Lower lobe of right lung (tissue), 2 donors: ENCODE results near the gene ZNRF2. TPM values are rescaled to one million over a fixed set of nuclear protein-coding genes. Genes with fewer than 3 reads are reported as not detected.

ENCODE experiments used
- ATAC-seq, 2 donors: fragments of 200-7000 bp; cut with Tn5 transposase; one replicate each; pipeline ENCODE4 v1.9.1; 2020 to 2022; ENCODE audit warnings: mild to moderate bottlenecking in 2 of 2, moderate library complexity in 2 of 2
- DNase-seq: peaks from one replicate; pipeline ENCODE4 v3.0.0-alpha.2; 2020
- H3K27ac ChIP-seq: fragments of 200-600 bp; one replicate; pipeline ENCODE4 v1.8.0; 2022
- H3K27me3 ChIP-seq: fragments of 200-600 bp; one replicate; pipeline ENCODE4 v1.8.0; 2022; ENCODE audit warnings: low read depth
- H3K36me3 ChIP-seq: fragments of 200-600 bp; one replicate; pipeline ENCODE4 v1.8.0; 2022; ENCODE audit warnings: mild to moderate bottlenecking
- H3K4me1 ChIP-seq: fragments of 200-600 bp; one replicate; pipeline ENCODE4 v1.8.0; 2022
- H3K4me3 ChIP-seq: fragments of 200-600 bp; one replicate; pipeline ENCODE4 v1.8.0; 2022; ENCODE audit warnings: mild to moderate bottlenecking
- H3K9me3 ChIP-seq: fragments of 200-600 bp; one replicate; pipeline ENCODE4 v1.8.0; 2022
- CTCF ChIP-seq: fragments of 200-600 bp; IDR thresholded peaks from one replicate; pipeline ENCODE4 v1.8.0; 2022; ENCODE audit warnings: antibody characterized with exemption, mild to moderate bottlenecking
- intact Hi-C: fragments of 100-400 bp; cut with DNase I; formaldehyde crosslinking; loops from one replicate; pipeline ENCODE4 v1.11.0; 2022
- total RNA-seq: library from RNA; stranded (reverse); fragmentation: NEBNext Ultra II Directional; extraction: Animal tissue kit (Norgen Biotek cat#: 25700); gene quantifications from one replicate; pipeline ENCODE4 v1.2.1, GENCODE V29; 2021
- donor health status: DM: no; HTN: yes; CAD: no; lungs with severe emphysema.

The ZNRF2 gene
- total RNA-seq, 1 donor from 2014 or later = 26.6 TPM

GRCh38 chr7:30351286-30351685 is 66.9 kb downstream of the ZNRF2 start:
- TF ChIP-seq CTCF = no peak
- Histone ChIP-seq H3K27me3 (no peaks in the 10 kb centered on the region), H3K27ac (no peak overlapping the region), H3K4me3 (no peak overlapping the region), H3K9me3 (no peaks in the 10 kb centered on the region), H3K36me3 (no peaks in the 10 kb centered on the region), H3K4me1 (peaks cover 39% of the 10 kb centered on the region)
- DNase-seq (no peak), ATAC-seq (no peak)
- intact Hi-C loops = no loop called here

- DNase-seq (no peak), ATAC-seq (no peak)
- H3K4me3 ChIP-seq = no peak overlapping the region
- intact Hi-C loops = no loop called here
- TF ChIP-seq CTCF = no peak
- H3K27ac ChIP-seq = no peak overlapping the region
- H3K4me1 ChIP-seq = peaks cover 39% of the 10 kb centered on the region
- no peaks in the 10 kb centered on the region for H3K36me3 ChIP-seq
- H3K9me3 ChIP-seq = no peaks in the 10 kb centered on the region
- no peaks in the 10 kb centered on the region for H3K27me3 ChIP-seq
Measured at GRCh38 chr7:30351724-30352123, 67.3 kb downstream of the ZNRF2 start.

GRCh38 chr7:30352169-30352568 is 67.8 kb downstream of the ZNRF2 start:
- Histone ChIP-seq H3K4me3 (no peak overlapping the region), H3K9me3 (no peaks in the 10 kb centered on the region), H3K4me1 (peaks cover 35% of the 10 kb centered on the region), H3K27me3 (no peaks in the 10 kb centered on the region), H3K36me3 (no peaks in the 10 kb centered on the region), H3K27ac (no peak overlapping the region)
- no peak for TF ChIP-seq CTCF
- DNase-seq (no peak), ATAC-seq (no peak)
- intact Hi-C loops = no loop called here

GRCh38 chr7:30353532-30353931 is 69.1 kb downstream of the ZNRF2 start:
- intact Hi-C loops = no loop called here
- TF ChIP-seq CTCF = no peak

GRCh38 chr7:30353932-30354607 is 69.7 kb downstream of the ZNRF2 start:
- Histone ChIP-seq H3K4me3 (no peak overlapping the region), H3K27me3 (no peaks in the 10 kb centered on the region)

More at GRCh38 chr7:30353532-30353931, 69.1 kb downstream of the ZNRF2 start:
- Histone ChIP-seq H3K4me1 (peaks cover 23% of the 10 kb centered on the region), H3K36me3 (no peaks in the 10 kb centered on the region), H3K27me3 (no peaks in the 10 kb centered on the region), H3K9me3 (no peaks in the 10 kb centered on the region), H3K4me3 (no peak overlapping the region), H3K27ac (no peak overlapping the region)
- DNase-seq (no peak), ATAC-seq (no peak)

More at GRCh38 chr7:30353932-30354607, 69.7 kb downstream of the ZNRF2 start:
- TF ChIP-seq CTCF = no peak
- ATAC-seq = no peak
- no peak for DNase-seq
- no peaks in the 10 kb centered on the region for H3K9me3 ChIP-seq
- peaks cover 17% of the 10 kb centered on the region for H3K4me1 ChIP-seq
- intact Hi-C loops = no loop called here
- H3K27ac ChIP-seq = no peak overlapping the region
- H3K36me3 ChIP-seq = no peaks in the 10 kb centered on the region
